GM21447 (cell line): ENCODE data around the gene B3GALT6.
A peak's percentile ranks its signal among the peaks of the same experiment; 100 is the strongest.

Experiments
- ATAC-seq: cut with Tn5 transposase; IDR thresholded peaks from one replicate; pipeline ENCODE4 v1.9.1; 2021; ENCODE audit not compliant: unreplicated experiment

The B3GALT6 gene

DNA sequence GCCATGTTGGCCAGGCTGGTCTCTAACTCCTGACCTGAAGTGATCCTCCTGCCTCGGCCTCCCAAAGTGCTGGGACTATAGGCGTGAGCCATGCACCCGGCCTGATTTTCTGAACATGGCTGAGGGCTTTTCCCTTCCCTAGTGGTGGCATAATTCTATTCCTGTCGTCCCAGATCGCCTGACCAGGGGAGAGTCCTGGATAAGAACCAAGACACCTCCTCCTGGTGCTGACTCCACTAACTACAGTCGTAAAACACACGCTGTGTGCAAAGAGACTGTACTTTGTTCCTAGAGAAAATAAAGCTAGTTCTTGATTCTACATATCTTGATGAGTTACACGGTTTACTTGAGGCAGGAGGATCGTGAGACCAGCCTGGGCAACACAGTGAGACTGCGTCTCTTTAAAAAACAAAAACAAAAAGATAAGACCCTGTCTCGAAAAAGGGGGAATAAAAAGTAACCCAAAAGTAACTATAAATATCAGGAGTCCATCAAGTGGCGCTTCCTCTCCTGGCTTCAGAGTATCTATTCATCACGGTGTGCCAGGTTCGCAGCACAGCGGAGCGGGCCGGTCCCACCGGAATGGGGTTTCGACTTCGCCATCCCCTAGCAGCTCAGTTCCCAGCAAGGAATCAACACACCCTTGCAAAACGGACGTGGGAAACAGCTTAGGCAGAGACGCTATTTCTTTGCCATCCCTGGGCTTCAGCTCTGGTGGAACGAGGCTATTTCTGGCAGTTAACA, 1.2 kb upstream of the B3GALT6 start:
- ATAC-seq, result peak; percentile 2

DNA sequence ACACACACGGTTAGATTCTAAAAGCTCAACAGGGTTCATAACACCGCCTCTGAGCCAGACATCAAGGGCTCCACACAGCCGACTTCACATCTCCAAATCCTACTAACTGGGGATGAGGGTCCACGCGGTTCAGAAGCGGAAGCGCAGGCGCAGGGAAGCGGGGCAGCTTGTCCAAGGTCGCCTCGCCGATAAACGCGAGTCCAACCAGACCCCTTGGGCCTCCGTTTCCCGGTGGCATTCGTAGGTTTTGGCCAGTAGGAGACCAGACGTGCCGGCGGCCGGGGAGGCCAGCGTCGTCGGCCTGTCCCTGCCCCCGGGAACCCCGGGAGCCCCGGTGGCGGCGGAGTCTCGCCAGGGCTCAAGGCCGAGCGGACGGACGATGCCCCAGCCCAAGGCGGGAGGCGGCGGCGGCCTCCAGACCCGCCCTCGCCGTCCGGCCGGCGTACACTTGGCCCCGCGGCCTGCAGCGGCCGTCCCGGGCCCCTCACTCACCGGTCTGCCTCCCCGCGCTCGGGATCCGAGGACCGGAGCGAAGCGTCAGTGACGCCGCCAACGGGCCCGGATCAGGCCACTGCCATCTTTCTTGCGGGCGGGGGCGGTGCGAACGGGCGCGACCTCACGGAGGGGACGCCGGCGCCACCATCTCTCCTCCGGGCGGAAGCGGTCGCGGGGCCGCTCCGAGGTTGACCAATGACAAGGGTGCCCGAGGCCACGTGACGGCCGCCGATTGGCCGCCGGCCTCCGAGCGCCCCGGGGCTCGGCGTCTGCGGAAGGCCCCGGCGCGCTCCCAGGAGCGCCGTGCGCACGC, 433 bp upstream of the B3GALT6 start, which contains the start of gene SDF4:
Gene SDF4, minus strand, starts transcription at position 602 of the 808 bp plus-strand sequence. CDS start 3,229 bp downstream, outside the sequence.
- peak; percentile 81 for ATAC-seq

DNA sequence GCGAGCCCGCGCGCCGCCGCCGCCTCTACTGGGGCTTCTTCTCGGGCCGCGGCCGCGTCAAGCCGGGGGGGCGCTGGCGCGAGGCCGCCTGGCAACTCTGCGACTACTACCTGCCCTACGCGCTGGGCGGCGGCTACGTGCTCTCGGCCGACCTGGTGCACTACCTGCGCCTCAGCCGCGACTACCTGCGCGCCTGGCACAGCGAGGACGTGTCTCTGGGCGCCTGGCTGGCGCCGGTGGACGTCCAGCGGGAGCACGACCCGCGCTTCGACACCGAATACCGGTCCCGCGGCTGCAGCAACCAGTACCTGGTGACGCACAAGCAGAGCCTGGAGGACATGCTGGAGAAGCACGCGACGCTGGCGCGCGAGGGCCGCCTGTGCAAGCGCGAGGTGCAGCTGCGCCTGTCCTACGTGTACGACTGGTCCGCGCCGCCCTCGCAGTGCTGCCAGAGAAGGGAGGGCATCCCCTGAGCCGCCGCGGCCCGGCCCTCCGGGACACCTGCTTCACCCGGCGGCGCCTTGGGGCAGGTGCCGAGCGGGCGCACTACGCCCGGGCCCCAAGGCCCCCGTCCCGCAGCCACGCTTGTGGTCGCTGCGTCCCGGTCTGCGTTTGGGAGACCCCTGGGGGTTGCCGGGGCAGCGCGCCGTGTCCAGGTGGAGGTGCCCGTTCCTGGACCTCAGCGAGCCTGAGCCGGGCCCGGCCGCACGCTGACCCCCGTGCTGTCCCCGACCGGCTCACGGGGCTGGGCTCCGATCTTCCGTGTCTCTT, 944 bp downstream of the B3GALT6 start:
- ATAC-seq, result no peak

DNA sequence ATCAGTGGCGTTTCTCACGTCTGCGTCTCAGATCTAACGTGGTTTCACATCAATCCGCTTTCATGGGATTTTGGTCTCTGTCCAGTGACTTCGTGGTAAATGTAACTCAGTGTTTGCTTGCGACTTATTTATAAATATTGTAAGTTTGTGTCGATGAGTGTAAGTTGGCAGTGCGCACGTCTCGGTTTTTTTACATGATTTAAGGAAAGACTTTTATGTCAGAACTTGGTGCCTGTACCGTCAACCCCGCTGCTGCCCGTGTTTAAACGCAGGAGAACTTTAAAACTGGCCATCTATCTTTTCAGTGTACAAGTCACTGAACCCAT, 1.5 kb downstream of the B3GALT6 start:
- no peak for ATAC-seq

DNA sequence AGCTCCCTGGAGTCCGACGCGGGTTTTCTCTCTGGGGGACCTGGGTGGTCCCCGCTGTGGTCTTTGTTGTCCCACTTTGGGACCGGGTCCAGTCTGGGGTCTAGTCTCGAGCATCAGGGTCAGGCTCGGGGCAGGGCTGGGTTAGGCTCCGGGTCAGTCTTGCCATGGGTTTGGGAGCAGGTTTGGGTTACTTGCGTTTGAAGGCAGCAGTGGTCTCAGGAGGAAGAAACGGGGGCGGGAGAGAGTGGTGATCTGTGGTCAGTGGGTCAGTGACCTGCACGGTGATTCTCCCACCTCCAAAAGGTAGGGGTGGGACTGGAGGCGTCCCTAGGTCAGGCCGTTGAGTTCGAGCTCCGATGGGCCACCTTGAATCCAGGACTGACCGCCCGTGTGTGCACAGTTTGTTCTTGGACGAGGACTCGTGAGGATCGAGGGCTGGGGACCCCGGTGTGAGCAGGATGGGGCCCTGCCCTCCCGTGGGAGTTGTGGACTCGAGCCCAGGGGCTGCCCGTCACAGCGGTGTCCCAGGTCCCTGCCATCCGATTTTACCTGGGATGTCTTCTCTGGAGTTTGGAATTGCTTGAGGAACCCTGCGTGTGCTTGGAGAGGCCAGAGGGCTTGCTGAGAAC, 2.3 kb downstream of the B3GALT6 start:
- ATAC-seq, result no peak

DNA sequence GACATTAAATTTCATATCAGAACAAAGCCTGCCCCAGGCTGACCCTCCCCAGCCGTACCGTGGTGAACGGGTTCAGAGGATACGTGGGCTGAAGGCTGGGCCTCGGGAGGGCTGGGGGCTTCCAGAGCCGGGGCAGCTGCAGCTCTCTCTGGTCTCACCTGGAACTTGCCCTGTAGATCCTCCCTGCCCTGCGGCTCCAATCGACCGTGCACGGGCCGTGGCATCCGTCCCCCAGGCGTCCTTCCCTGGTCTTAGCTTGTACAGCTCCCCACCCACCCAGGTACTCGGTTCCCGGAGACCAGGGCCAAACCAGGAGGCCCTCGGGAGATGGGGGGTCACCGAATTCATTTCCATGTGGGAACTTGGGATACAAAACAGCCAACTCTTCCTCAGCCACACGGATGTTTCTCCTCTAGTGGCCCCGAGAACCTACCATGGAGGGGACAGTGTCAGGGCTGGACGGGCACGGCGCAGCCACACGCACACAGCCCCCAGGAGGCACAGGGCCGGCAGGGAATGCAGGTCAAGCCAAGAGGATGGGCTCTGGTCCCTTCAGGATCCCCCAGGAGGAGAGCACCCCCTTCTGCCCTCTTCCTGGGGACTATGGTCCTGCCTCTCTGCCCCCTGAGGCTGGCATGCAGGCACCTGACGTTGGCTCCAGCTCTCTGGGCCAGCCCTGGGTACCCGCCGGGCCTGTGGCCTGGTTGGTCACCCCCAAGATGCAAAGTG, 3.1 kb downstream of the B3GALT6 start:
- no peak for ATAC-seq

DNA sequence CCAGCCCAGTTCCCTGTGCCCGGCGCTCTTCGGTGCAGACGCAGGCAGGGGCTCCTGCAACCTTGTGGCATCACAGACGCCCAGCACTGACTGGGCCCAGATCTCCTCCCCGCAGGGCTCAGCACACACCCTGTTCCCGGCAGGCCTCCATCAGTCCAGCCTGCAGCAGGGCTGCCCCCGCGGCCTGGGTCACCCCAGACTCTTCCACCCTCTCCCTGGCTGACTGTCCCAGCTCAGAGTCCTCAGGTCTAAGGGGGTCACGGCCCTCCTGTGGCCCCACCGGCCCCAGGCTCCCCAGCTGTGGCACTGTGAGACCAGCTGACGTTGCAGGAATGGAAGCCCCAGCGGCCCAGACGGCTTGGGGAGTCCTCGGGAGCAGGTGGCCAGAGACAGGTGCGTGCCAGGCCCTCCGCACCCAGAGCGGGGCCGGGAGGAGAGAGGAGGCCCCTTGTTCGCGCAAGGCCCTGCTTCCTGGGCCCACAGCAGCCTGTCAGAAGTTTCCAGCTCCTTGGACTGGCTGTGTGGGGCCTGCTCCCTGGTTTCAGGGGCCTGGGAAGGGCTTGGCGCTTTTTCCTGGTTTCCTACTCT, 4.2 kb downstream of the B3GALT6 start:
- no peak for ATAC-seq

DNA sequence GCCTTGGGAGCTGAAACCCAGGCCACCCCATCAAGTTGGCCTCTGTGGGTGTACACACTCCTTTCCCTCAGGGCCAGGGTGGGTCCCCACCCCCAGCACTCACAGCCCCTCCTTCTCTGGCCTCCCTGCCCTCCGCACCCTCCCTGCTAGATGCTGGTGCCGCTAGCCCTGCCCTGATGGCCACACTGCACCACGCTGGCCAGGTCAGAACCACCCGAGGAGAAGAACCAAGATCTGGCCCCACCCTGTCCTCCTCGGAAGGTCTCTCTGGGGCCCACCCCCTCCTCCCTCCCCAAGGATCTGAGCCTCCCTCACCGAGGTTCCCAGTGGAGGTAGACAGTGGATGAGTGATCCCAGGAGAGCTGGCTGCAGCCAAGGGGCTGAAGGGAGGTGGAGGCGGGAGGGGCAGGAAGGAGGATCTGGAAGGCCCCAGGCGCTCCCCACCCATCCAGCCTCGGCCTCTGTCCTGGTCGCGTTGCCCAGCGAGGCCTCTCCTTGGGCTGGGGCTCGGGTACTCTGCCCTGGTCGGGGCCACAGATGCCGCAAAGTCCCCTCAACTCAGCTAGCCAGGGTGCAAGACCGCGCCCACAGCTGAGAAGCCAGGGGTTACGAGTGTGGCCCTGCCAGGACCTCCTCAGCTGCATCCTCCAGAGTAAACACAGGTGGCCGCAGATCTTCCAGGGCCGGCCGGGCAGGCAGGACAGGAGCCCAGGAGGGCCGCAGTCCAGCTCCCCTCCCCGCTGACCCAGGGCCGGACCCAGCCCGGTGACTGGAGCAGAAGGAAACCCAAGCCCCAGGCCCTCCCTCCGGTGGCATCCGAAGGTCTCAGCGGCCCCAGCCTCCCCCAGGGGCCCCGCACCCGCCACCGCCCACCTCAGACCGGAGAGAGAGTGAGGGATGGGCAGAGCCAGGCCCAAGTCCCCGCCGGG, 5.2 kb downstream of the B3GALT6 start:
- no peak for ATAC-seq

DNA sequence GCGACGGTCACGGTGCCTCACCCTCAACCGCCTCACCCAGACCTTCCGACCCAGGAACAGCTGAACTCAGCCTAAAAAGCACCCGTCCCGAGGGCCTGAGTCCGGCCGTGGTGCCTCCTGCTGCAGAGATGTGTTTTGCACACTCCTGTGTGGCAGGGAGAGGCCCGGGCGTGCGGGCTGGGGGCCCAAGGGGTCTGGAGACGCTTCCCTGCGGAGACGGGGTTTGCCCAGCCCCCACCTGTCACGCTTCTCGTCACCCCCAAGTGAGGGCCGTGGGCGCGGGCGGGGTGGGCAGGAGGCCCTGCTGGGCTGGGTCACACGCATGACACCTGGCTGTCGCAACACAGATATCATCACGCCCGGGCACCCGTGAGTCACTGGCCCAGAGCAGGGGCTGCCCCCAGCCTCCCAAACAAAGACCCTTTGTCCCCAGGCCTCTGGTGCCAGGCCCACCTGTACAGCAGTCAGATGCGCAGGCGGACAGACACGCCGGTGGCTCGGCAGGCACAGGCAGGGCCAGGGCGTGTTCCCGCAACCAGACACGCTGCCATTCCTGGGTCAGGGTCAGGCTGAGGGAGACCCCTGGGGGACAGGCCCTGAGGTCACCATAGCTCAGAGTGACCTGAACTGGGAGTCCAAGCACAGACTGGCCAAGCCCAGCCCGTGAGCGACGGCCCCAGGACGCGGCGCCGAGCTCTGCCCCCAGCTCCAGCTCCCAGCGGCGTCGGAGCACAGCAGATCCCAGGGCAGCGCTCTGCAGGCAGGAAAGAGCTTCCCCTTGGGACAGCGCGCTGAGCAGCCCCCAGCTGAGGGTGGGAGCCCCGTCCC, 6.1 kb downstream of the B3GALT6 start:
- ATAC-seq, result no peak

DNA sequence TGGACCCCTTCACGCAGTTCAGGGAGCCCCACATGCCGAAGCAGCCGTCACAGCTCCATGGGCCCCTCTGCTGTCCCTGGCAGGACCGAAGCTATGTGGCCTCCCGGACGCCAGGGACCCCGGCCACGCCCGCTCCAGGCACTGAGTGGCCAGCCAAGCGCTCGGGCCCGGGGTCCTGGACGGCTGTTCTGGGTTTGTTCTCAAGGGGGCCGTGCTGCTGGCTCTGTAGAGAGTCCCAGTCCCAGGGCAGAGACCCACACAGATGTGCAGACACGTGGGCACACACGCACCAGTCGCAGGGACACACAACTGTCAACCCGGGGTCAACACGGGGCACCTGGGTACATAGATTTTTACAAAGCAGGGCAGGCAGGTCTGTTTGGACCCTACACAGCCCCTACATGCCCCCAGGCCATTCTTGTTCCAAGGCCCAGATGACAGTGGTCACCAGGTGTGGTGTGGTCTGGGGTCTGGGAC, 6.7 kb downstream of the B3GALT6 start:
- ATAC-seq, result no peak

DNA sequence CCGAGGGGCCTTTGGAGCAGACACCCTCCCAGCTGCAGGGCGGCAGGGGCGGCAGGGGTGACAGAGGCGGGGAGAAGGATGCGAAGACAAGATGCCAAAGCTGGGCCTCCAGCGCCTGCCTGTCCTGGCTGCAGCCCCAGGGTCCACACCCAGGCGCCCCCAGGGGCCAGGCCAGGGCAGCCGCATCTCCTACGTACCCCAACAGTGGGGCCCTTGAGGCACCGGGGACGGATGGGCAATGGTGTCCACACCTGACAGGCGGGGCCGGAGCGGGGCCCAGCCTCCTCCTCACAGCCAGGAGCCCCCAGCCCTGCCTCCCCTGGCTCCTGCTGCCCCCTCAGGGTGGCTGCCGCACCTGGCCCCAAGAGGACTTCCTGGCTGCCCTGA, 7.2 kb downstream of the B3GALT6 start:
- ATAC-seq, result no peak

DNA sequence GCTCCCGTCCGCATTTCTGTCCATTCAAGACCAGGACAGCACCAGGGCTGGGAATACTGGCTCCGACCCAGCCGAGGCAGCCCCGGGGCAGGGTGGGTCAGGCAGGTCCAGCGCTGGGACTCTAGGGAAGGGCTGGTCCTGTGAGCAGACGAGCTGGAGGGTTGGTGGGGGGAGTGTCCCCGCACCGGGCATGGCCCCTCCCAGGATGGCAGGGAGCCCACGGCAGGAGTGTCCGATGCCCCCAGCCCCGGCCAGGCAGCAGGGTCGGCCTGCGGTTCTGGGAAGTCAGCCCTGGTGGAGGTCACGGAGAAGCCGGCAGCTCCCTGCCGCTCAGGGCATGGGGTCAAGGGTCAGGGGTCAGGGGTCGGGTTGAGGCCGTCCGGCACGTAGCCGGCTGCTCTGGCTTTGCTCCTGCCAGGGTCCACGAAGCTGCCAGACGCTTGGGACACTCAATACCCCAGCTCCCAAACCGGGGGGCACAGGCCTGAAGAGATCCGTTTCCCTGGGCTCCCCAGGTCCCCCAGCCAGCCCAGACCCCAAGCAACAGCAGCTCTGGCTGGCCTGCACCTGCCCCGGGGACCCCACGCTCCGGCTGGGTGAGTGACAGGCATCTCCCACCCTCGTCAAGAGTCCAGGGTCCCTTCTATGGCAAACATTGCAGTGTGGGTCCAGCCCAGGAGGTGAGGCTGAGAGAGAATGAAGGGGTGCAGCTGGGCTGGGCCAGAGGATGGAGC, 7.7 kb downstream of the B3GALT6 start:
- no peak for ATAC-seq

DNA sequence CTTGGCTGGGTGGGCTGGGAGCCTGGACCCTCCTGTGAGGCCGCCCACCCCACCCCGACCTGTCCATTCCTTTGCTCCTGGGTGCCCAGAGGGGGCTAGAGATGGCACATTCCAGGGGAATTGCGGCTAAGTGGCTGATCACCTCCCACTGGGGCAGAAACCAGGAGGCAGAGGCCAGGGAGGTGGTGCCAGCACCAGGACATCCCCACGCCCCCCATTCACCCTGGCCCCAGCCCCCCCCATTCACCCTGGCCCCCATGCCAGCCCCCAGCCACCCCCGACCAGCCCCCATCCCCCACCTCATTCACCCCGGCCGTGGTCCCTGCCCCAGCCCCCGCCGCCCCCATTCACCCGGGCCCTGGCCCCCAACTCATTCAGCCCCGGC, 8.3 kb downstream of the B3GALT6 start:
- no peak for ATAC-seq

DNA sequence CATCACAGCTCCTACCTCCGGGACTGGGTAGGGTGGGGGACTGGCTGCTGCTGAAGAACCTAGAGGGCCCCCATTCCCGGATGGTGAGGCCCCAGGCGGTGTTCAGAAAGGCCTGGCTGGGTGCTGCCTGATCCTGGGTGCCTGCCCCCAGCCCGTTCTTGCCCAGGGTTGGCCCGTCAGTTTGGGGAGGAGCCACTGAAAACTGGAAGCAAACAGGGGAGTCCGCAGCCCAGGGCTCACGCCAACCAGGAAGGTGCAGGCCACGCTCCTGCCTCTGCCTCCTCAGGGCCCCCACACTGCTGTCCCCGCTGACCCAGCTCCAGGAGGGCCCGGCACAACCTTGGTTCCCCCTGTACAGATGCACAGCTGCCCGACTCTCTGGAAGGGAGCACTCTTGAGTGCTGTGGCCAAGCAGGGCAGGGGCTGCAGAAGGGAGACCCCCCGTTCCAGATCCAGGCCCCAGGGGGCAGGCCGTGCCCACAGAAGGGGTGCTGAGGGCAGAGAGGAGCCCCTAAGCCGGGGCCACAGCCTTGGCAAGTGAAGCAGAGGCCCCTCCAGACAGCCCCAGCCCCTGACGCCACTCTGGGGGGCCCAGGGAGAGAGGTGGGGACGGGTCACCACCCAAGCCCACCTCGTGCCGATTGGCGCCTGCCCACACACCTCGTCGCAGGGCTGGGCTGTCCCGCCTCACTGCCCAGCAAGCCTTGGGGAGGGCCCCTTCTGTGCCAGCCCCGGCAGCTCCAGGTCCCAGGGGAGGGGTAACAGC, 9.0 kb downstream of the B3GALT6 start:
- no peak for ATAC-seq

DNA sequence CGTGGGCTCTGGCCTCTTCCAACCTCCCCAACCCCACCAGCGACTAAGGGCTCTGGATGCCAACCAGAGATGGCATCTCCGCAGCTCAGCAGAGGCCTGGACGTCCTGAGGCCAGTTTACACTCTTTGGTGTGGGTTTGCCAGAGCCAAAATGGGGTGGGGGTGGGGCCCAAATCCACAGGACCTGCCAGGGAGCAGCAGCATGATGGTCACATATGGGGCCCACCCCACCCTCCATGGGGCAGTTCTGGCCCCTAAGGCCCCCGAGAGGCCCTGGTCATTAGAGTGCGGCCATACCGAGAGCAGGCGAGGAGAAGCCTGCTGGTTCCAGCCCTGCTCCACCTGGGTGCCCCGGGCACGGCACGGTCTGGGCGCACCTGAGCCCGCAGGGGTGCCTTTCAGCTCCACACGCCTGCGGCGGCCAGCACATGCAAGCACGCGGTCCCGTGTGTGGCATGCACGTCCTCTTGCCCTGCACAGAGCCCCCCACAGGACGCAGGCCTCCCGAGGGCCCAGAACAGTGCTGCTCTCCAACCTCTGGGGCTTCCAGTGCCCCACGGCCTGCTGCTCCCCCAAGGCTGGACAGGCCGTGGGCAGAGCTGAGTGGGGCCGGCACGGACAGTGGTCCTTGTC, 9.7 kb downstream of the B3GALT6 start:
- ATAC-seq, result no peak
